Right renal cortex interstitium (tissue), 3 donors: ENCODE results near the gene KCNT2. TPM values are rescaled to one million over a fixed set of nuclear protein-coding genes. Genes with fewer than 3 reads are reported as not detected.
"Not testable (repeated sequence)": the region's sequence is repeated elsewhere in the genome, so short reads cannot be mapped to it uniquely, and the experiment has no call there.

Experiments
- DNase-seq, 3 donors: peaks; one replicate each; pipeline ENCODE4 v3.0.0-alpha.2; 2013; ENCODE audit warnings: low read depth in 3 of 3, low spot score in 2 of 3
- polyA plus RNA-seq, 3 donors: library from polyadenylated mRNA; unstranded; fragments of 120-200 nt; gene quantifications; one replicate each; pipeline ENCODE4 v1.2.1, GENCODE V29; 2013; ENCODE audit not compliant: insufficient read length in 3 of 3

The KCNT2 gene
- polyA plus RNA-seq, 3 donors, result 8.4 to 10.5 (median 10.0) TPM

DNA sequence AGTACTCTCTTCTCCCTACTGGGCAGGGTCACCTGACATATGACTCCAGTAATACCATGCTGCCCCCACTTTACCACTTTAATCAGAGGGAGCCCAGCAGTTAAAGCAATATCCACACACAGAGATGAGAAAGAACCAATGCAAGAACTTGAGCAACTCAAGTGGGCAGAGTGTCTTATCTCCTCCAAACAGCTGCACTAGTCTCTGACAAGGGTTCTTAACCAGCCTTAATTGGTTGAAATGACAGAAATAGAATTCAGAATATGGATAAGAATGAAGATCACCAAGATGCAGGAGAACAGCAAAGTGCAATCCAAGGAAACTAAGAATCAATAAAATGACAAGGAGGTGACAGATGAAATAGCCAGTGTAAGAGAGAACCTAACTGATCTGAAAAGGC is 91.0 kb downstream of the KCNT2 start:
- no peak for DNase-seq

DNA sequence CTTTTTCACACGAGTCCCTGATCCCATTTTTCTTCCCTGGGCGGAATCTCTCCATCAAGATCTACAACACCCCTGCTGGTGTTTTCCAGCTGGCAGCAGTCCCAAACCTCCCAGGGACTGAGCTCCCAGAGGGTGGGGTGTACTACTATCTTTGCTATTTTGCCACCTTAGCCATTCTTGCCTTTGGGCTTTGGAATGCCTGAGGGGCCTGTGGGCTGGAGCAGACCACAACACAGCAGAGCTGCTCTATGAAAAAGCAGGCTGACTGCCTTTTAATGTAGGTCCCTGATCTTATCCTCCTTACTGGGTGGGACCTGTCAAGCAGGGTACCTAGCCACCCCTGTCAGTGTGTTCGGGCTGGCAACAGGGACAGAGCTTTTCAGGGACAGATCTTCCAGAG is 91.9 kb downstream of the KCNT2 start:
- DNase-seq, result no peak

DNA sequence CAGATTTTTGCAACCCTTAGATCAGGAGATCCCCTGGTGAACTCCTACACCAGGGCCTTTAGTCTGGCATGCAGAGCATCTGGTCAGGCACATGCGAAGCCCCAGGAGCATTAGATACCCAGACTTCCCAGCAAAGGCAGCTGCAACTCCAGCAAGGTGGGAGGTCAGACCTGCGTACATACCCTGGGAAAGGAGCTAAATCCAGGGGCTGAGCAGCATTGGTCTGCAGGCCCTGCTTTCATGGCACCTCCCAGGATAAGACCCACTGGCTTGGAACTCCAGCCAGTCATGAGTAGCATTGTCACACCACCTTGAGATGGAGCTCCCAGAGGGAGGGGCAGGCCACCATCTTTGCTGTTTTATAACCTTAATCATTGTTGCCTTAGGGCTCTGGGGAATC is 92.3 kb downstream of the KCNT2 start:
- DNase-seq, result no peak

DNA sequence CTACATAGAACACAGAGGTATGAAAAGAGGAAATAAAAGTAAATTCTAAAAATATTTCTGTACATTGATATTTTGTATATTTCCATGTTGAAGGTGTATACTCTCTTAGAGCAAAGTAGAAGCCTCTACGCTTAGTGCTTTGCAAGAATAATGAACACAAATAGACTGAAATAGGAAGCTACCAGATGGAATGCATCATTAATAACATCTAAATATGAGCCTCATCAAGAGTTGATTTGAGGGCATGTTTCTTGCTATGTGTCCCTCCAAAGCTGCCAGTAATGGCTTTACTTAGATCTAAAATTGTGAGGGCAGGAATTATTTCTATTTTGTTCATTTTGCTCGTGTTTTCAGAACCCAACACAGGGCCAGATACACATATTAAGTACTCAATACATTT is 94.4 kb downstream of the KCNT2 start:
- no peak for DNase-seq

DNA sequence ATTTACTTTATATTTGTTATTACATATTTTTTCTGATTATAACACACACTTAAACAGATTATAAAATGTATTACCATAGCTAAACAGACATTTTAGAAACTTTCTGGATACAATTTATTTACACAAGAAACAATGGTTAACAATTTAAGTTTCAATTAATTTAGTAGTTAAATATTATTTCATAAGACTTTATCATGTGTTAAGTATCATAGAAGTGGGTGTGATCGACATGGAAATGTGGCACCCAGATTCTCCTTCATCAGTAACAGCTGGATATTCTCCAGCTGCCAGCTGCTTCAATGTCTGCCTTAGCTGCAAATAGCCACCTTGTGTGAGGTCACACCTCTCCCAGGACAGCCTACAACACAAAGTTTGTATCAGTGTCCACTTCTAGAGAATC is 97.8 kb downstream of the KCNT2 start:
- no peak for DNase-seq

DNA sequence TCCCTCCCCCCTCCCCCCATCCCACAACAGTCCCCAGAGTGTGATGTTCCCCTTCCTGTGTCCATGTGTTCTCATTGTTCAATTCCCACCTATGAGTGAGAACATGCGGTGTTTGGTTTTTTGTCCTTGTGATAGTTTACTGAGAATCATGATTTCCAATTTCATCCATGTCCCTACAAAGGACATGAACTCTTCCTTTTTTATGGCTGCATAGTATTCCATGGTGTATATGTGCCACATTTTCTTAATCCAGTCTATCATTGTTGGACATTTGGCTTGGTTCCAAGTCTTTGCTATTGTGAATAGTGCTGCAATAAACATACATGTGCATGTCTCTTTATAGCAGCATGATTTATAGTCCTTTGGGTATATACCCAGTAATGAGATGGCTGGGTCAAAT is 104.0 kb downstream of the KCNT2 start:
- not testable (repeated sequence) for DNase-seq

DNA sequence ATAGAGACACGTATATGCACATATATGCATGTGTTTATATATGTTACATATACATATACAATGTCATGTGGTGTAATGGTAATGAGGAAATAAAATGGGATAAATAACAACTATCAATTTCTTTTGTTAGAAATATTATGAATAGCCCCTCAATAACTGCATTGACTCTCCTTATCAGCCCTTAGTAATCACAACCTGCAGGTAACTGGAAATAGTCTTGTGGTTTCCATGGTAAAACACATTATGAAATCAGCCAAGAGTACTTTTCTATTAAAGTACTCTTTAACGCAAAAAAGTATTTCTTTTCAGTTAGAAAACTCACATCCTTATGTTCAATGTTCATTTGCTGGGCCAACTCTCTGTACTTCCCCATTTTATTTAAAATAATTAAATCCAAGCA is 105.8 kb downstream of the KCNT2 start:
- no peak for DNase-seq

DNA sequence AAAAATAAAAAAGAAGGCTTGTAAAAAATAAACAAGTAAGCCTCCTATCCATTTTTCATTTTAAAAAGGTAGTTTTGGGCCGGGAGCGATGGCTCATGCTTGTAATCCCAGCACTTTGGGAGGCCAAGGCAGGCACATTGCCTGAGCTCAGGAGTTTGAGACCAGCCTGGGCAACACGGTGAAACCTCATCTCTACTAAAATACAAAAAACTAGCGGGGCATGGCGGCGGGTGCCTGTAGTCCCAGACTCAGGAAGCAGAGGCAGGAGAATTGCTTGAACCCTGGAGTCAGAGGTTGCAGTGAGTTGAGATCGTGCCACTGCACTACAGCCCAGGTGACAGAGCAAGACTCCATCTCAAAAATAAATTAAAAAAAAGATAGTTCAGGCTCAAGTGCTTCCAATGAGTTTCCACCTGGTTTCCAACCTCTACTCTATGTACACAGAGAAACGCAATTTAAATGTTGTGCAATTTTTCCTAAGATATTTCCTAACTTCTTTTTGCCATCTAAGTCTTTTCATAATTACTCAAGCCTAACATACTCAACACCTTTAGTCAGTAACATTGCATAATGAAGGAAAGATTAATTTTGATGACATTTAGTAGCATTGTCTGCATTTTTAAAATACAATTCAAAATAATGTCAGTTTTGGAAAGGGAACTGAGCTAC is 106.3 kb downstream of the KCNT2 start:
- DNase-seq, result no peak

DNA sequence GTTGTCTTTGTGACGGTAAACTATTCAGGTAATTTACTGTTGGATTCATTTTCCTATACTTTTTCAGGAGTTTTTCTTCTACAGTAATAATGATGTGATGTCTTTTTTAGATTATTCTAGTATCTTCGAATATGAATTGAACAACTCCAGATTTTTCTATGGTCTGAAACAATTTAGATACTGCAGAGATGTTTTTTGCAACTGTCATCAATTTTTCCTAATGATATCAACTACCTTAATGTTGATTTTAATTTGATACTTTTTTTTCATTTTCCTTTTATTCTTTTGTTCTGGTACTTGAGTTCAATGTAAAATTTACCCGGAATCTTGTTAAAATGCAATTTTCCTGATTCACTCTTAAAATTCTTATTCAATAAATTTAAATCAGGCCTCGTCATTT is 110.4 kb downstream of the KCNT2 start:
- DNase-seq, result no peak

DNA sequence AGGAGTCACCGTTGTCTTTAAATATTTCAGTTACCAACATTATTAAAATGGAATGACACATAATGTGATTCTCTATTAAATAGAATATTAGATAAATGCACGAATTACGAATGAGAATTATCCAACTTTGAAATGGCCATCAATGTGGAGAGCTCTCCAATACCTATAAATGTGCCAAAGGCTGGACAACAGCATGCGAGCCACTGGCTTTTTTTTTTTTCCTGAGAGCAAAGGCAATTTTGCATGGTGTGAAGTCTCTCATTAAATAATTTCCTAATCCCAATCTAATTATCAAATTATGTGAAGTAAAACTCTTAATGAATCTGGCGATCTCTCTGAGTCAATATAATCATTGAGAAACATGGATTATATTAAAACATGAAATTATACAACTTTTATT is 113.5 kb downstream of the KCNT2 start:
- no peak for DNase-seq

DNA sequence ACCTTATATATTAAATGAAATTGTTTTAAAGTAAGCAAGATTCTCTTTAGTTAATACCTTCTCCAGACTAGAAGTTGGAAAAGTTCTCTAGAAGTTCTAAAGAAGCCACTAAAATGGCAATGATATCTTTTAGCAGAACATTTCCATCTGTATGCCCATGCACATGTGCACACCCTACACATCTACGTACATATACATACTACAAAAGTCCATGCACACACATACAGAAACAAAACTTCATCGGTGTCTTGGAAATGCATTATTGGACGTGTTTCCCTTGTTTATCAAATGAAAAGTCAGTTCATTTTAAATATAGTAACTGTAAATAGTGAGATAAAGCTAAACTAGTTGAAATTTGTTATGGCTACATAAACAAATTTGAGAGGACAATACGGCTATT is 114.4 kb downstream of the KCNT2 start:
- no peak for DNase-seq

DNA sequence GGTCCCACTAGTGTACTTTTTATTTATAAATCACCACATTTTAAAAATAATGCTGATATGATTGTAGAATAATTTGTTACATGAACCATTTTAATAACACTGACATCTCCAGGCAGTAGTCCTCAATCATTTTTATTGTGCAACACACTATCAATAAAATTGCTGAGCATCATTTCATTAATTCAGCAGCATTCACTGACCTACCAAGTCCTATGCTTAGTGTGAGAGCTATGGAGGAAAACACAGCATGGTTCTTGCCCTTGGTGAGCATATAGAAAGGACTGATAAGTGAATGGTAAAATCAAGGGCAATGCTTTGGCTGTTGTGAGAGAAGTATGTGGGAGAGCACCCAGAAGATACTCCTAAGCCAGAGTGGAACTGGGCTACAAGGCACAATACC is 119.7 kb downstream of the KCNT2 start:
- DNase-seq, result no peak

DNA sequence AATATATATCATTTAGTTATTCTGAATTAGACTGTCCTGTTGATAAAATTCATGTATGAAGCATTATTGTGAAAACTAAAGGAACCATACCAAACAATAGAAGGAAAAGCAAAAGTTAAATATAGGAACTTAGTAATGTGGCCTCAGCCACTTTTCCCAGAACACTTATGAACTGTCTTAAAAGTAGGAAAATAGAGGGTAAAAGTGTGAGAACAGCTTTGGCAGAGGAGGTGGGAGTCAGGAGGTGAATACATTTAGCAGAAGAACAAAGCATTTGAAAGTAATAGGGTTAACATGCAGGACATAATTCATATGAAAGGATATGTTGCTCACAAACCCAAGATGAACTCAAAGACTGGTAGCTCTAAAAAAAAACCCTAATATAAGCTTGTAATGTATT is 121.9 kb downstream of the KCNT2 start:
- no peak for DNase-seq

DNA sequence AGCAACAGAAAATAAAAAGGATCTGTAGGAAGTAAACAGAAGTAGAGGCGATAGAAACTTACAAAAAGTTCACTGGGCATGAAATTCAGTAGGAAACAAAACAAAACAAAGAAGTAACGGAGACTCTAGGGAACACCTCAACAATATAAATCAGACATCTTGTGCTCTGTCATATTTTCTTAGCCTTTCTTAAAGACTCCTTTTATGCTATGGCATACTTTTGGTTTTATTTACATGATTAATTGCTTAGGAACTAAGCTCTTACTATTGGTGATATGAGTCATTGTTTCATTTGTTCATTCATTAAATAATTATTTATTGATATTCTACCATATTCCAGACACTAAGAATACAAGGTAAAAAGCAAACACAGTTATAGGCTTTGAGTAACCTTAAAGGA is 126.6 kb downstream of the KCNT2 start:
- no peak for DNase-seq

DNA sequence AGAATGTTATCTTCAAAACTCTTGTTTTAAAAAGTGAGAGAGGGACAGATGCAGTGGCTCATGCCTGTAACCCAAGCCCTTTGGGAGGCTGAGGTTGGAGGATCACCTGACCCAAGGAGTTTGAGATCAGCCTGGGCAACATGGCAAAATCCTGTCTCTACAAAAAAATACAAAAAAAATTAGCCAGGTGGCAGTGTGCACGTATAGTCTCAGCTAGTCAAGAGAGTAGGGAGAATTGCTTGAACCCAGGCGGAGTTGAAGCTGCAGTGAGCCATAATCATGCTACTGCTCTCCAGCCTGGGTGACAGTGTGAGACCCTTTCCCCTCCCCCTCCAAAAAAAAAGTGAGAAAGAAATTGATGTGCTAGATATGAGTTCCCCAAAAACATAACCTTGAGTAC is 131.0 kb downstream of the KCNT2 start:
- no peak for DNase-seq

DNA sequence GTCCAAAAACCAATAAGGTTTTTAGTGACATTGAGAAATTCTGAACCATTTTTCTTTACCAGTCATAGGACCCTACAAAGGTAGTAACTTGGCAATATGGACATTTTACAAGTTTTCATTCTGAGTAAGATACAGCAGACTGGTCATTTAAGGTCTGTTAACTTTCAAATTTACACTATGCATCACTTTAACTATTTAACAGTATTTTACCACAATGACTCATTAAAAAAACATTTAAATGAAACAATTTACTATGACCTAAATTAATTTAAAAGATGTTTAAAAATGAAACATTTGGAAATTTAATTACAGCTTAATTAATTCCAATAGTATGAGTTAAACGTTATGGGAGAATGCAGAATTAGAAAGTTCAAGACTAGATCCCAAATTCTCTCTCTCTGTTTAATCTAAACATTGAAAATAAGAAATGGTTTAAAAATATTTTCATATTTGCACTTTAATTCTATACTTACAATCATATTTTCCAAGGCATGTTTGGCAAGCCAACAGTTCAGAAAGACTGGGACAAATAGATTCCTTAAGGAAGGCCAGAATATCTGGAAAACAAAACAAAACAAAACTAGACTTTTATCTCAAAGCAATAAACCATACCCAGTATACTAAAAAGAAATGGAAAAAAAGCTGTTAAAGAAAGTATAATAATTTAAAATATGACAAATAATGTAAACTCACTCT is 140.9 kb downstream of the KCNT2 start:
- no peak for DNase-seq

DNA sequence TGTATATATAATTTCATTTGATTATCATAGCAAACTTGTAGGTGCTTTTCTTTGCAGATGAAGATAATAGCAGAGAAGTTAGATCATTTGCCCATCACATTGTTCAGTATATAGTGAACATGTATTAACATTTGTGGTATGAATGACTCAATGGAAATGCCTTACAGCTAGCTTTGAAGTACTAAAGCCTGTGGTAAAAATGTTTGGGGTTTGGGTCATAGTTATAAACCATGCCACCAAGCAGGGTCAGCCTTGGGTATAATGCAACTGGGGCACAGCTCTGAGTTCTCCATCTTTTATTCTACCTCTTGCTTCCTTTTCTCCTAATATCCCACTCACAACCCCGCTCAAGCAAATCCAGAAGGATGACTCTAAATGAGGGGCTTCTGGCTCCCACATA is 141.6 kb downstream of the KCNT2 start:
- DNase-seq, result no peak

DNA sequence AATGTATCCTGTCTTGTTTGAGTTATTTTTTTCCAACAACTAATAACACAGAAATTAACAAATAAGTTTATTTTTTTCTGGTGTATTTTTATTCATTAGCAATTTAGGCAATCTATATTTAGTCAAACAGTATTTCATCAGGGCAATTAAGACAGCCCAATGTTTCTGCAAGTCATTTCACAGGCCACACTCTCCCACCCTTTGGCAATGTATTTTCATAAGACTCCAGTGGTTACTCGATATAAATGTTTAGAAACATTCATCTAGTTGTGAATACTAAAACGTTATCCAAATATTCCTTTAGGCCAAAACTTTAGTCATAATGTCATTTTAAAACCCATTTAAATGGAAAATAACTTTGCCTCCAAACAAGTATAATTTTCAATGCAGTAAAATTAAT is 142.1 kb downstream of the KCNT2 start:
- DNase-seq, result no peak

DNA sequence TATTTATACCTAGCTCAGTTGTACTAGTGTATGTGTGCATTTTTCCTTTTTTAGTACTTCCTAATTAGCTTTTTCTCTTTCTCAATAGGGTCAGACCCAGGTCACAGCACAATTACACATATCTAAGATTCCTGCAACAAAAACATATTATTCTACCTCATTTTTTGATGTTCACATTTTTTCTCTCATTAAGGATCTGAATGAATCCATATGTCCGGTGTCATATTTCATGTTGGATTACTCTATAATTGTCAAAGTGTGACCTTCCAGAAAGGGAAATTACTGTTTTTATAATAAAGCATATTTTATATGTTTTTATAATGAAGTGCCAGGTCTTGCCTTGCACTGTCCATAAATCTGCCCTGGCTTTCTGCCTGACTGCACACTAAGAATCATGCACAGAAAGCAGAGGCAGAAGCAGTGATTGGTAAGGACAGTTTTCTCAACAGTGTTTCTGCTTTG is 143.7 kb downstream of the KCNT2 start:
- peak in 2 of 3 donors; percentile 18 to 35 for DNase-seq

DNA sequence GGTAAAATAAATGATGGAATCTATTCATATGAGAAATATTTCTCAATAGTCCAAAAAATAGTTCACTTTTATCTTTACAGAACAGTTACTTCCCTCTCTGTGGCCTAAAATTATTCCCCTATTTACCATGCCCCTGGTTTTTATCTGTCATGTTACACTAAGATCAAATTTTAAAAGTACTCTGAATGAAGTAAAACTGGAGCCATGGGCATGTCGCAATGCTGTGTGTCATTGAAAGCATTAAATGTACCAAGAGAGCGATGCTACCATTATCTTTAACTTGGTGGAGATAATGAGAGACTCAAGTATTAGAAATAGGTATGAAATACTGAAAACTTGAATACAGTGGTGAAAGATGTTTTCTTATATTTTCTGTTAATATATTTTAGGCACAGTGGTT is 146.2 kb downstream of the KCNT2 start:
- DNase-seq, result no peak

DNA sequence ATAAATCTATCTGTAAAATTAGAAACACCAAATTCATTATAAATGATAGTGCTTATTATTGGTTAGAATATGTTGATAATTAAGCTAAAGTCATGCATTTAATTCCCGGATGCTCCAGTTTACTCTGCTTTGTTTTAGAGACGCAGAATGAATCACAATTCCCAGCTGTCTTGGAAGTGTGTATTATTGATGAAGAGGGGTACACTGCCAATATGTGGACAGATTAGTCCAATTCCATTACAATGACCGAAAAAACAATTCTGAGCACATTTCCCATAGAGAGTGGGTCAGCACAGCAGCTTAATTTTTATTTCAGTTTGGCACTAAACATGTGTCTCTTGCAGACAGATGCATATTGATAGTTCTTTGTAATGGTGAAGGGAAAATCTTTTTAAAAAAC is 146.7 kb downstream of the KCNT2 start:
- DNase-seq, result no peak

DNA sequence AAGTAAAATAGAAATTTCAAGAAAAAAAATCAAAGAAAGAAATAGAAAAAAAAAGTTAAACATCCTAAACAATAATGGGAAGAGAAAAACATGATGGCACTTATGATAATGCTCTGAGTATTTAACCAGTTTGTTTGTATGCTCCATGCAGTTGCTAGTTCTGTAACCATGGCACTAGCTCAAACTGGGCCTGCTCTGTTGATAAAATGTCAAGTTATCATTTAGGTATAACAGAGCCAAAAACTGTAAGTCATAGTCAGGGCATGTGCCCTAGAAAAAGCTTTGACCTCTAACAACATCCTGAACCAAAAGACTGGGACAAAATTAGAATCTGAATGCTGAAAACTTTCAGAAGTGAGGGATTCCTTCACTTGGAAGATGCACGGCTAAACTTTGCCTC is 148.9 kb downstream of the KCNT2 start:
- DNase-seq, result no peak

DNA sequence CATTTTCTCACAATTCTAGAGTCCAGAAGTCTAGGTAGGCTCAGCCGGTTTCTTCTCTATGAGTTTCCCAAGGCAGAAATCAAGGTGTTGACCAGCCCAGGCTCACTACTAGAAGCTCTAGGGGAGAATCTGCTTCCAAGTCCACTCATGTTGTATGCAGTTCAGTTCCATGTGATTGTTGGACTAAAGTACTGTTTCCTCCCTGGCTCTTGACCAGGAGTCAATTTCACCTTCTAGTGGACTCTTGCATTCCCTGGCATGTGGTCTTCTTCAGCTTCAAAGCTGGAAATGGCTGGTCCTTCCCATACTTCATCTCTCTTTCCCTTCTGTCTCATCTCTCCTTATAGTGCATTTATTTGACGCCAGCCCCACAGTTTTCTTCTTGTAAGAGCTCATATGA is 153.4 kb downstream of the KCNT2 start:
- DNase-seq, result no peak
